Smooth muscle cell (in vitro differentiated cells): Measurements from ENCODE around the gene TLCD3A. TPM values are rescaled to one million over a fixed set of nuclear protein-coding genes. Genes with fewer than 3 reads are reported as not detected.
A peak's percentile ranks its signal among the peaks of the same experiment; 100 is the strongest.
"Not testable (repeated sequence)": the region's sequence is repeated elsewhere in the genome, so short reads cannot be mapped to it uniquely, and the experiment has no call there.

Source experiments
- DNase-seq: peaks from one replicate; lab custom pipeline; 2025; ENCODE audit not compliant: unreplicated experiment; lab: John Stamatoyannopoulos, UW
- H2AFZ ChIP-seq: fragments of 200-600 bp; sonication (generic); 2 replicates; pipeline ENCODE4 v1.6.0; 2016; ENCODE audit warnings: antibody characterized with exemption, low read depth, mild to moderate bottlenecking
- H3F3A ChIP-seq: fragments of 200-600 bp; sonication (generic); 2 replicates; pipeline ENCODE4 v1.6.0; 2017; ENCODE audit warnings: antibody characterized with exemption, low read depth
- H3K27ac ChIP-seq: fragments of 200-600 bp; sonication (generic); 2 replicates; pipeline ENCODE4 v1.5.1; 2016; ENCODE audit warnings: low read depth, mild to moderate bottlenecking
- H3K27me3 ChIP-seq: fragments of 200-600 bp; sonication (generic); 2 replicates; pipeline ENCODE4 v1.6.1; 2016; ENCODE audit warnings: low read depth, mild to moderate bottlenecking
- H3K36me3 ChIP-seq: fragments of 200-600 bp; sonication (generic); 2 replicates; pipeline ENCODE4 v1.5.1; 2016; ENCODE audit warnings: low read depth
- H3K4me1 ChIP-seq: fragments of 200-600 bp; sonication (generic); 2 replicates; pipeline ENCODE4 v1.5.1; 2016; ENCODE audit warnings: low read depth
- H3K4me2 ChIP-seq: fragments of 200-600 bp; sonication (generic); 2 replicates; pipeline ENCODE4 v1.6.0; 2016; ENCODE audit warnings: mild to moderate bottlenecking
- H3K4me3 ChIP-seq: fragments of 200-600 bp; sonication (generic); 2 replicates; pipeline ENCODE4 v1.5.1; 2016; ENCODE audit warnings: mild to moderate bottlenecking
- H3K79me2 ChIP-seq: fragments of 200-600 bp; sonication (generic); 2 replicates; pipeline ENCODE4 v1.6.0; 2016; ENCODE audit warnings: low read depth, mild to moderate bottlenecking
- H3K9ac ChIP-seq: fragments of 200-600 bp; sonication (generic); 2 replicates; pipeline ENCODE4 v1.6.0; 2016; ENCODE audit warnings: low read depth
- H3K9me3 ChIP-seq: fragments of 200-600 bp; sonication (generic); replicated peaks from 2 replicates; pipeline ENCODE4 v1.5.1; 2016; ENCODE audit warnings: low read depth
- H4K20me1 ChIP-seq: fragments of 200-600 bp; sonication (generic); 2 replicates; pipeline ENCODE4 v1.6.0; 2016; ENCODE audit warnings: low read depth
- CTCF ChIP-seq: fragments of 200-600 bp; sonication (generic); IDR thresholded peaks from 2 replicates; pipeline ENCODE4 v1.5.1; 2017; ENCODE audit warnings: borderline replicate concordance, mild to moderate bottlenecking, antibody characterized with exemption; ENCODE audit not compliant: insufficient read depth, poor library complexity, severe bottlenecking
- WGBS: methylation state at CpG from one replicate; pipeline ENCODE4 v1.1.7; 2016; ENCODE audit warnings: low lambda C conversion rate; 5-methylcytosine and 5-hydroxymethylcytosine counted together
- polyA plus RNA-seq: library from polyadenylated mRNA; unstranded; fragments of >200 nt; fragmentation: Nextera tagmentation; extraction: Ambion mirVana; gene quantifications from 2 replicates; pipeline ENCODE4 v1.2.1, GENCODE V29; 2016
- total RNA-seq: library from RNA; depleted of rRNA; stranded (reverse); fragments of >200 nt; gene quantifications from 2 replicates; pipeline ENCODE4 v1.2.3, GENCODE V29; 2014

TLCD3A gene
- total and polyA plus RNA-seq, 2 experiments from 2014 or later = 21.9 to 23.0 TPM

- no peaks in the 10 kb centered on the region for H3K9me3 ChIP-seq
- H3K4me3 ChIP-seq = no peak overlapping the region
- no peak for TF ChIP-seq CTCF
- no peaks in the 10 kb centered on the region for H3K27me3 ChIP-seq
- no peak overlapping the region for H3K4me2 ChIP-seq
- WGBS = 86% methylated on average over 12 of the region's 13 CpGs
- H2AFZ ChIP-seq = no peak overlapping the region
- H3K36me3 ChIP-seq = no peaks in the 10 kb centered on the region
- H3K27ac ChIP-seq = no peak overlapping the region
- H3K9ac ChIP-seq = no peak overlapping the region
- no peaks in the 10 kb centered on the region for H3K4me1 ChIP-seq
- peaks cover 22% of the 10 kb centered on the region for H3K79me2 ChIP-seq
- no peaks in the 10 kb centered on the region for H4K20me1 ChIP-seq
- DNase-seq = no peak
- H3F3A ChIP-seq = peaks cover 8% of the 10 kb centered on the region
These were observed 21.0 kb downstream of the TLCD3A start for GRCh38 chr17:753418-753817.

GRCh38 chr17:755319-755961, 23.0 kb downstream of the TLCD3A start:
- WGBS = over 99% methylated on average over 9 of the region's 9 CpGs

GRCh38 chr17:756010-756567, 23.7 kb downstream of the TLCD3A start:
- not testable (repeated sequence) for H2AFZ ChIP-seq, H3K79me2 ChIP-seq, H3K9ac ChIP-seq, H3K27me3 ChIP-seq, DNase-seq, H3K4me1 ChIP-seq, H3K4me3 ChIP-seq, H3K9me3 ChIP-seq, H4K20me1 ChIP-seq
- 60% methylated on average over 15 of the region's 15 CpGs for WGBS
- H3F3A ChIP-seq = peaks cover 14% of the 10 kb centered on the region
- H3K27ac ChIP-seq = peak overlapping the region; percentile 35
- peaks cover 11% of the 10 kb centered on the region for H3K36me3 ChIP-seq
- peak overlapping the region; percentile 26 for H3K4me2 ChIP-seq

More at GRCh38 chr17:755319-755961, 23.0 kb downstream of the TLCD3A start:
- H3K9me3 ChIP-seq, H2AFZ ChIP-seq, H3K4me3 ChIP-seq, H3K27me3 ChIP-seq, H3K4me2 ChIP-seq, H3K4me1 ChIP-seq, DNase-seq, H4K20me1 ChIP-seq, H3K36me3 ChIP-seq, H3K9ac ChIP-seq: not testable (repeated sequence)
- Histone ChIP-seq H3K27ac (peak overlapping the region; percentile 35), H3K79me2 (peaks cover 14% of the 10 kb centered on the region), H3F3A (peaks cover 14% of the 10 kb centered on the region)

GRCh38 chr17:759964-760363, 27.6 kb downstream of the TLCD3A start:
- Histone ChIP-seq H3K27ac (no peak overlapping the region), H3F3A (peaks cover 6% of the 10 kb centered on the region), H3K4me3 (no peak overlapping the region), H4K20me1 (no peaks in the 10 kb centered on the region), H3K27me3 (no peaks in the 10 kb centered on the region), H3K36me3 (peaks cover 13% of the 10 kb centered on the region), H3K9ac (no peak overlapping the region), H3K4me1 (no peaks in the 10 kb centered on the region), H2AFZ (no peak overlapping the region), H3K79me2 (no peaks in the 10 kb centered on the region), H3K9me3 (no peaks in the 10 kb centered on the region), H3K4me2 (no peak overlapping the region)
- no peak for TF ChIP-seq CTCF
- DNase-seq = no peak
- WGBS = 97% methylated on average over 5 of the region's 5 CpGs
